NCI-H1694 (cell line): ENCODE measurements around the gene RNU2-1.
"Not testable (repeated sequence)": the region's sequence is repeated elsewhere in the genome, so short reads cannot be mapped to it uniquely, and the experiment has no call there.

Source experiments
- DNase-seq: peaks from one replicate; lab custom pipeline; 2025; lab: John Stamatoyannopoulos, UW

The RNU2-1 gene

GRCh38 chr17:43233877-43234276 is at the start of gene RNU2-1:
Gene RNU2-1, minus strand, starts transcription at chr17:43233977.
- DNase-seq = not testable (repeated sequence)

- DNase-seq = not testable (repeated sequence)
Measured at GRCh38 chr17:43272914-43273313, 39.1 kb upstream of the RNU2-1 start.

- not testable (repeated sequence) for DNase-seq
Measured at GRCh38 chr17:43272483-43272882, 38.7 kb upstream of the RNU2-1 start.

GRCh38 chr17:43270552-43271504 is 37.1 kb upstream of the RNU2-1 start:
- not testable (repeated sequence) for DNase-seq

GRCh38 chr17:43246456-43246855 is 12.7 kb upstream of the RNU2-1 start:
- DNase-seq = not testable (repeated sequence)

- not testable (repeated sequence) for DNase-seq
Measured at GRCh38 chr17:43240596-43241352, 7.0 kb upstream of the RNU2-1 start.

- DNase-seq = not testable (repeated sequence)
Measured at GRCh38 chr17:43239597-43239996, 5.8 kb upstream of the RNU2-1 start.

GRCh38 chr17:43233263-43233662 is 514 bp downstream of the RNU2-1 start:
- DNase-seq = not testable (repeated sequence)

- DNase-seq = not testable (repeated sequence)
Measured at GRCh38 chr17:43232021-43232699, 1.6 kb downstream of the RNU2-1 start.

- DNase-seq = not testable (repeated sequence)
Measured at GRCh38 chr17:43231205-43232020, 2.4 kb downstream of the RNU2-1 start.

GRCh38 chr17:43228020-43228782 is 5.6 kb downstream of the RNU2-1 start, which contains the start of gene CCDC200:
Gene CCDC200, minus strand, starts transcription at chr17:43228623. Its CDS starts 69 bp downstream, at chr17:43228554.
- DNase-seq = not testable (repeated sequence)

GRCh38 chr17:43226393-43226792 is 7.4 kb downstream of the RNU2-1 start:
- no peak for DNase-seq

- no peak for DNase-seq
Measured at GRCh38 chr17:43224146-43224705, 9.6 kb downstream of the RNU2-1 start.

GRCh38 chr17:43220511-43221125 is 13.2 kb downstream of the RNU2-1 start:
- no peak for DNase-seq

GRCh38 chr17:43219746-43220380 is 13.9 kb downstream of the RNU2-1 start:
- no peak for DNase-seq

- DNase-seq = no peak
Measured at GRCh38 chr17:43219001-43219400, 14.8 kb downstream of the RNU2-1 start.

- DNase-seq = no peak
Measured at GRCh38 chr17:43217614-43218087, 16.1 kb downstream of the RNU2-1 start.

- DNase-seq = no peak
Measured at GRCh38 chr17:43216762-43217613, 16.8 kb downstream of the RNU2-1 start.
